ENCODE measurements around the gene ASS1.

The ASS1 gene

GRCh38 chr9:130518233-130518632 lies 73.5 kb downstream of the ASS1 start:
- ChIA-PET POLR2A (no interaction called here), CTCF (interaction anchor here (0.7 to 1.6 kb wide), 2 partner anchors 193 to 351 kb away, joined by 3 to 4 read pairs; no protein-coding TSS in a partner anchor)
- Histone ChIP-seq H3K9me3 (ENCODE audit: control insufficient read depth, insufficient read depth, low read depth, low read length) (no peaks in the 10 kb centered on the region), H3K36me3 (ENCODE audit: control insufficient read depth in 2 of 2, insufficient read depth in 1 of 2, low read length in 2 of 2) (no peaks in the 10 kb centered on the region), H3K4me1 (ENCODE audit: control insufficient read depth, insufficient read depth, low read length) (no peaks in the 10 kb centered on the region), H3K4me3 (ENCODE audit: low read depth, low read length) (no peak overlapping the region), H3K27ac (ENCODE audit: extremely low read depth, low read depth, low read length) (no peak overlapping the region)
- TF ChIP-seq ZNF2 (tag by site-specific recombination; IDR thresholded peaks at IDR 0.05) = no peak
- no peak for TF ChIP-seq ZNF530 (tag by site-specific recombination; IDR thresholded peaks at IDR 0.05; ENCODE audit: low read depth)
- no peak for TF ChIP-seq SP7 (tag by site-specific recombination; IDR thresholded peaks at IDR 0.05)
- no peak for TF ChIP-seq ZNF223 (tag by site-specific recombination; IDR thresholded peaks at IDR 0.05)
- no peak for TF ChIP-seq TCF7L2 (IDR thresholded peaks at IDR 0.05; ENCODE audit: borderline replicate concordance, low read depth, low read length)
- no peak for TF ChIP-seq ZNF670 (tag by site-specific recombination; IDR thresholded peaks at IDR 0.05; ENCODE audit: low read depth)
- no peak for TF ChIP-seq KLF10 (tag by site-specific recombination; IDR thresholded peaks at IDR 0.05)
- TF ChIP-seq ZNF114 (tag by site-specific recombination; IDR thresholded peaks at IDR 0.05) = no peak
- TF ChIP-seq ZNF624 (tag by site-specific recombination; IDR thresholded peaks at IDR 0.05) = no peak
- TF ChIP-seq KLF7 (tag by site-specific recombination; IDR thresholded peaks at IDR 0.05; ENCODE audit: borderline replicate concordance) = no peak
- TF ChIP-seq ZNF19 (tag by site-specific recombination; IDR thresholded peaks at IDR 0.05; ENCODE audit: low read depth) = no peak
- TF ChIP-seq ZNF660 (tag by site-specific recombination; IDR thresholded peaks at IDR 0.05) = no peak
- TF ChIP-seq KLF1 (tag by site-specific recombination; IDR thresholded peaks at IDR 0.05) = no peak
- no peak for TF ChIP-seq ZIC2 (tag by site-specific recombination; IDR thresholded peaks at IDR 0.05)

GRCh38 chr9:130518943-130519799 lies 74.4 kb downstream of the ASS1 start:
- Histone ChIP-seq H3K36me3 (ENCODE audit: control insufficient read depth in 2 of 2, insufficient read depth in 1 of 2, low read length in 2 of 2) (no peaks in the 10 kb centered on the region), H3K9me3 (ENCODE audit: control insufficient read depth, insufficient read depth, low read depth, low read length) (no peaks in the 10 kb centered on the region), H3K4me1 (ENCODE audit: control insufficient read depth, insufficient read depth, low read length) (no peaks in the 10 kb centered on the region), H3K27ac (ENCODE audit: extremely low read depth, low read depth, low read length) (no peak overlapping the region), H3K4me3 (ENCODE audit: low read depth, low read length) (no peak overlapping the region)
- TF ChIP-seq ZSCAN18 (tag by site-specific recombination; IDR thresholded peaks at IDR 0.05) (no peak), ZNF843 (tag by site-specific recombination; IDR thresholded peaks at IDR 0.05) (no peak), KLF7 (tag by site-specific recombination; IDR thresholded peaks at IDR 0.05; ENCODE audit: borderline replicate concordance) (no peak), ZNF24 (tag by site-specific recombination; IDR thresholded peaks at IDR 0.05) (no peak), ZNF274 (IDR thresholded peaks at IDR 0.05; ENCODE audit: low read length) (no peak), ZNF274 (tag by site-specific recombination; IDR thresholded peaks at IDR 0.05; ENCODE audit: borderline replicate concordance) (no peak), ZNF704 (tag by site-specific recombination; IDR thresholded peaks at IDR 0.05) (no peak), ZNF211 (tag by site-specific recombination; IDR thresholded peaks at IDR 0.05; ENCODE audit: low read depth) (no peak), ZNF670 (tag by site-specific recombination; IDR thresholded peaks at IDR 0.05; ENCODE audit: low read depth) (no peak), ZNF155 (tag by site-specific recombination; IDR thresholded peaks at IDR 0.05) (no peak), ZBTB21 (tag by site-specific recombination; IDR thresholded peaks at IDR 0.05) (no peak)
- ChIA-PET POLR2A (interaction anchor here (0.6 kb wide), 1 partner anchor 16 kb away, joined by 4 read pairs; no protein-coding TSS in a partner anchor), CTCF (interaction anchor here (0.6 to 1.6 kb wide), 4 partner anchors 31 to 519 kb away, joined by 3 to 4 read pairs (median 3); no protein-coding TSS in a partner anchor)
